ENCODE results near the gene EIF5AL1. TPM values are rescaled to one million over a fixed set of nuclear protein-coding genes. Genes with fewer than 3 reads are reported as not detected.
"Not testable (repeated sequence)": the region's sequence is repeated elsewhere in the genome, so short reads cannot be mapped to it uniquely, and the experiment has no call there.

EIF5AL1 gene
- polyA plus RNA-seq, 4 donors, result 0.89 to 5.8 (median 2.2) TPM

GRCh38 chr10:79487296-79488194 lies 24.8 kb upstream of the EIF5AL1 start:
- no peak for DNase-seq (ENCODE audit: low read depth in 4 of 4, low spot score in 3 of 4)

DNA sequence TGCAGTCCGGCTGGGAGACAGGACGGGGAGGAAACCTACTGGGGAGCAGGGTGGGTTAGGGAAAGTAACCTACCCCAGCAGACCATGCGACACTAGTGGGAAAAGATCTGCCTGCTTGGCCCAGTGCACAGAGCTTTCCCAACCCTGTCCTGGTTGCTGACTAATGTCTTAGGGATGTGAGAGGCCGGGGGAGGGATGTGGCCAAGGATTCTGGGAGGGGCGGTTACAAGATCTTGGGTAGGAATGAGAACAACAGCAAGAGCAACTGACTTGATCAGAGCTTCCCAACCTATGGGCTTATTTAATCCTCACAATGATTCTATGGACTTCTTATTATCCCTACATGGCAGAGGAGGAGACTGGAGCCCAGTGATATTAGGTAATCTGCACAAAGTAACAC lies 24.0 kb upstream of the EIF5AL1 start:
- no peak for DNase-seq (ENCODE audit: low read depth in 4 of 4, low spot score in 3 of 4)

GRCh38 chr10:79488870-79489269 lies 23.5 kb upstream of the EIF5AL1 start:
- DNase-seq (ENCODE audit: low read depth in 4 of 4, low spot score in 3 of 4), result no peak

DNA sequence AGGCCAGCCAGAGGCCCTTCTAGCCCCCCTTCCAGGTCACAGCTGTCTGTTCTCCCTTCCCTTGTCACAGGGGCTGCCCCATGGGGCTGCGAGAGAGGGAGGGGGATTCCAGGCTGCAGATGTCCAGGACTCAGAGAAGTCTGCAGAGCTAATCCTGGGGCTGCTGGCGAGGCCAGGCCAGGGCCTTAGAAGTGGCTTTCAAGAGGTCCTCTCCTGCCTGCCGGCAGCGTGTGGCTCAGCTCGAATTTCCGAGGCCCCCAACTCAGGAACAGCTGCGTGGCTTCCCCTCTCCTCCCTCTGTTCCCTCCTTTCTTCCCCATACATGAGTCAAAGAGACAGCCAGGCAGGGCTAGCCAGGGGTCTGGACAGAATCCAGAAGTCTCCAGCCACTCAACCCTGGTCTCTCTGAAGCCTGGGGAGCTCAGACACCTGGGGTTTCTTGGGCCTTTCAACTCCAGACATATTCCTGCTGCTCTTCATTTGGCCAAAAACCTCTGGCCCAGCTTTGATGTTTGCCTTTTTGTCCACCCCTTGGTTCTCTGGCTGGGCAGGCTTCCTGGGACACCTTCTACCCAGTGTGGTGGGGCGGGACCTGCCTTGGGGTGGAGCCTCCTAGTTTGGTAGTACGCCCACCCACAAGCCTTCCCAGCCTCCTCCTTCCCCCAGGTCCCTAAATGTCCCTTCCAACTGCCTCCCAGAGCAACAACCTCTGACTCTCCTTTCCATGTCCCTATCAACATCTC lies 21.8 kb upstream of the EIF5AL1 start:
- peak; percentile 59 to 64 (median 61) for DNase-seq (ENCODE audit: low read depth in 4 of 4, low spot score in 3 of 4)

DNA sequence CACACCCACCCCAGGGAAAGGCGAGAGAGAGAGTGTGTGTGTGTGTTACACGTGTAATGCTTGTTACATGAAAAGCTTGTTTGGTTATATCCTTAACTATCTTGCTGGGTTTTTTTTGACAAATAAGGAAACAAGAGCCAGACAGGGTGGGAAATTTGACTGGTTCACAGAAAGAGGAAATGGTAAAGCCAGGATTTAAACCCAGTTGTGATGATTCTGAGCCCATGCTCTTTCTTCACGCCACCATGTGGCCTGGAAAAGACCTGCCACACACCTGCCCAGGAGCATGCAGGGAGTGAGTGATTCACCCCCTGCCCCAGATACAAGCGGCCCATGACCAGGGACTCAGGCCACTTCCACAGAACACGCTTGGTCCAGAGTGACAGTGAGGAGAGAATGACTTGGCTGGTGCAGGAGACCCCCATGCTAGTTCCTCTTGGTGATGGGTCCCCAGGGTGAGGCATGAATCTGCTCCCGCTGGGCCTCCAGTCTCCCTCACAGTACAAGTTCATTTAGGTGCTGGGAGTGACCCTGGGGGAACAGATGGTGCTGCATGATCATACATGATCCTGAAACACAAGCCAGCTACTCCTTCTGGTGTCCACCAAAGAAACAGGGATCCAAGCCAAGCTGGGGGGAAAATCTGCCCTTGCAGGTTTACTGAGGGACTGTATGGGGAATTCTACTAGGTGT lies 21.0 kb upstream of the EIF5AL1 start:
- DNase-seq (ENCODE audit: low read depth in 4 of 4, low spot score in 3 of 4), result no peak

GRCh38 chr10:79492256-79492655 lies 20.1 kb upstream of the EIF5AL1 start:
- DNase-seq (ENCODE audit: low read depth in 4 of 4, low spot score in 3 of 4), result no peak

- DNase-seq (ENCODE audit: low read depth in 4 of 4, low spot score in 3 of 4), result no peak
Measured at GRCh38 chr10:79492839-79493238, 19.5 kb upstream of the EIF5AL1 start.

DNA sequence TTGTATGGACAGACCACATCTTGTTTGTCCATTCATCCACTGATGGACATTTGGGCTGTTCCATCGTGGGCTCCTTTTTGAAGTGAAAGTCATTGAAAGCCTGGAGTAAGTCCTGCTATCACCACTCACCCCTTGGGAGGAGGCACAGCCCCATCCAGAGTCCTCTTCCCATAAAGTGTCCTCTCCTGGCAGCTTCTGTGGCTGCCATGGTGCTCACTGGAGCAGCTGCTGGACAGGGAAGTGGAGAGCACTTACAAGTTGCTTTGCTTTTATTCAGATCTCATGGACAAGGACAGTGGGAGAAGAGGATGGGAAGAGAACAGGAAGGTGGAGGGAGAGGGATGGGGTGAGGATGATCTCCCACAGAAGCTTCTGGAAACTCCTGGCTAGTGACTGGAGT lies 18.5 kb upstream of the EIF5AL1 start:
- no peak for DNase-seq (ENCODE audit: low read depth in 4 of 4, low spot score in 3 of 4)

DNA sequence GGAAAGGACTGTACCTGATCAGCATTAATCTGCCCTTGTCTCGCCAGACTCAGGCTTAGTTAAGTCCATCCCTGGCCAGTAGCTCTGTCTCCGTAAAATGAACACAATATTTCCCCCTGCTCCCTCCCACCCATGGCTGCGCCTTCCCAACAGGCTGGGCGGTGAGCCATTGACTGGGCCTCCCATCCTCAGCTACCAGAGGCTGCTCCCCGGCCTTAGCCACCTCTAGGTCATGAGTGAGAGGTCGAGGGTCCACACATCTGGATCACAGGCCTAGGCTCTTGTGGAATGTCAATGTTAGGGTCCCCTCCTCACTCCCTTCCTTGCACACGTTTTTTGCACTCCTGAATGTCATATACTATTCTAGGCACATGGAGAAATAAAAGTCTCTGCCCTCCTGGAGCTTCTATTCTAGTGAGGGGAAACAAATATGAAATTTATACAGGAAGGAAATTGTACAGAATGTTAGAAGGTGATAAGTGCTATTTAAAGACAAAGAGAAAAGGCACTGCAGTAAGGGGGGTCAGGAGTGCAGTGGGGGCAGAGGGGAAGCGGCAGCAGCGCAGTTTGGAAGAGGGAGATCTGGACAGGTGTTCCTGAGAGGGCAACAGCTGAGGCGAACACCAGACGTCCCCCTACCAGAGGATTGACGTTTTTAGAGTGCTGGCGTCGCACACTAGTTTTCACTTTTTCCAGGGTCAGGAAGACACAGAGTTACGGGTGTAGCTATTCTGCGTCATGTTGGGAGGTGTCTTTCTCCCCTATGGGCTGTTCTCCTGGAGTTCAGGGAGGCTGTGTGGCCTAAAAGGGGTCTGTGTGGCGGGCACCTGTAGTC lies 17.2 kb upstream of the EIF5AL1 start:
- DNase-seq (ENCODE audit: low read depth in 4 of 4, low spot score in 3 of 4), result no peak

- DNase-seq (ENCODE audit: low read depth in 4 of 4, low spot score in 3 of 4), result no peak
Measured at GRCh38 chr10:79495791-79496190, 16.5 kb upstream of the EIF5AL1 start.

DNA sequence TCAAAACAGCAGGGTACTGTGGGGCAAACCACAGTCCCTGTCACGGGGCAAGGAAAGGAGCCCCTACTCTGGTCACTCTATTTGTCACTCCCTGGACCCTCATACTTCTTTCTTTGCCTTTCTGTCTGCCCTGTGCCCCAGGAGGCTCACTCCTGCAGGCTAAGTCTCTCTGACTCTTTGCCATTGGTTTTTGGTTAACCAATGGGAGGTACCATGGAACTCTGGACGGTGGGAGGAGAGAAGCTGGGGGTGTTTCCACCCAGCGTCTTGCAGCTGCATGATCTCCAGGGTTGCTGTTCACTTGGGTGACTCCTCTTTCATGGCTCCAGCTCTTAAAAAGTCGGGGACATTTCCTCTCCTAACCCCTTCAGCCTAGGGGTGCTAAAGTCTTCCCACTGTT lies 15.4 kb upstream of the EIF5AL1 start:
- DNase-seq (ENCODE audit: low read depth in 4 of 4, low spot score in 3 of 4), result no peak

GRCh38 chr10:79498291-79498829 lies 14.0 kb upstream of the EIF5AL1 start:
- DNase-seq (ENCODE audit: low read depth in 4 of 4, low spot score in 3 of 4), result no peak

GRCh38 chr10:79502561-79503309 lies 9.6 kb upstream of the EIF5AL1 start:
- DNase-seq (ENCODE audit: low read depth in 4 of 4, low spot score in 3 of 4), result no peak

GRCh38 chr10:79503787-79504186 lies 8.5 kb upstream of the EIF5AL1 start:
- not testable (repeated sequence) for DNase-seq (ENCODE audit: low read depth in 4 of 4, low spot score in 3 of 4)

DNA sequence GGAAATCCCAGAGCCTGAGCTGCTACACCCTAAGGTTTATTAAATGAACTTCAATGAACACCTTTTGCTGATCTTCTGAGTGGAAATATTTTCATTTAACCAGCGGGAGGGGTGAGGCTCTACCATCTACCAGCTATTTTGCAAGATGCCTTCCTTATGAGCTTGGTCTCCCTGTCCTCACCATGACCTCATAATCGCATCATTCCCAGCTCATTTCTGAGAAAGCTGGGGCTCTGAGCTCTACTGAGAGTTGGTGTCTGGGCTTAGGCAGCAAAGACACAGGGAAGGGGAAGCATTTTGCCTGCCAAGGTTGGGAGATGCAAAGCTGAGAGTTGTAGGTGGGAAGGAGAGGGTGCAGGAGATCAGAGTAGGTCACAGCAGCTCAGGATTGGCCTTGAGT lies 7.8 kb upstream of the EIF5AL1 start:
- DNase-seq (ENCODE audit: low read depth in 4 of 4, low spot score in 3 of 4), result not testable (repeated sequence)

- DNase-seq (ENCODE audit: low read depth in 4 of 4, low spot score in 3 of 4), result not testable (repeated sequence)
Measured at GRCh38 chr10:79505328-79505727, 7.0 kb upstream of the EIF5AL1 start.

DNA sequence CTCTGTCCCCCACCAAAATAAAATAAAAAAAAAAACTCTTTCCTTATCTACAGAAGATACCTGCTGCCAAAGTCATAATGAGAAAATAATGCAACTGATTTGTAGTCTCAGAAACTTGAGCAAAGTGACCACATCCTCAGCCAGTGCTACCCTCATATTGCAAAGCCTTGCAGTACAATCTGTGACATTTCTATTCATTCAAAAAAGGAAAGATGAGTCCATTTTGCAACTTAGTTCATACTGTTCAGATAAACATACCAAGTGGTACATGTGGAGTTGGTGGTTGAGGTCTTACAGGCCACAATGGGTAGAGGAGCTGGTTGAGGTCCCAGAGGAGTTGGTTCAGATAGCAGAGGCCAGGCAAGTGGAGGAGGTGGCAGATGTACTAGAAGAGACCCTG lies 6.5 kb upstream of the EIF5AL1 start:
- no peak for DNase-seq (ENCODE audit: low read depth in 4 of 4, low spot score in 3 of 4)

GRCh38 chr10:79507440-79508167 lies 4.7 kb upstream of the EIF5AL1 start:
- no peak for DNase-seq (ENCODE audit: low read depth in 4 of 4, low spot score in 3 of 4)

GRCh38 chr10:79508245-79508644 lies 4.1 kb upstream of the EIF5AL1 start:
- DNase-seq (ENCODE audit: low read depth in 4 of 4, low spot score in 3 of 4), result not testable (repeated sequence)
